H9 (cell line): Measurements from ENCODE around the gene BST2. TPM values are rescaled to one million over a fixed set of nuclear protein-coding genes. Genes with fewer than 3 reads are reported as not detected.

Experiments used
- DNase-seq: peaks from one replicate; pipeline ENCODE4 v3.0.0-alpha.2; 2017
- H2AFZ ChIP-seq: one replicate; pipeline ENCODE4 v1.6.1; 2013; ENCODE audit warnings: mild to moderate bottlenecking, low read length, control low read depth, moderate library complexity
- H2AK5ac ChIP-seq: 2 replicates; pipeline ENCODE4 v1.6.1; 2013; ENCODE audit warnings: low read length, control low read depth, mixed read lengths; ENCODE audit not compliant: insufficient read length
- H2BK120ac ChIP-seq: one replicate; pipeline ENCODE4 v1.6.1; 2013; ENCODE audit warnings: low read depth, mild to moderate bottlenecking, low read length, control low read depth, inconsistent platforms; ENCODE audit not compliant: poor library complexity, severe bottlenecking
- H2BK12ac ChIP-seq: 2 replicates; pipeline ENCODE4 v1.6.1; 2013; ENCODE audit warnings: low read length, control low read depth, mixed read lengths, low read depth; ENCODE audit not compliant: insufficient read length
- H2BK15ac ChIP-seq: 2 replicates; pipeline ENCODE4 v1.6.1; 2013; ENCODE audit warnings: low read depth, low read length, control low read depth
- H2BK20ac ChIP-seq: one replicate; pipeline ENCODE4 v1.6.1; 2013; ENCODE audit warnings: low read depth, mild to moderate bottlenecking, low read length, control low read depth, inconsistent platforms; ENCODE audit not compliant: poor library complexity, severe bottlenecking
- H2BK5ac ChIP-seq: 2 replicates; pipeline ENCODE4 v1.6.1; 2013; ENCODE audit warnings: low read length, control low read depth, mixed read lengths; ENCODE audit not compliant: insufficient read length
- H3K14ac ChIP-seq: 2 replicates; pipeline ENCODE4 v1.6.1; 2013; ENCODE audit warnings: low read length, control low read depth; ENCODE audit not compliant: insufficient read depth
- H3K18ac ChIP-seq: 2 replicates; pipeline ENCODE4 v1.6.1; 2013; ENCODE audit warnings: low read depth, mild to moderate bottlenecking, mixed read lengths, low read length, control low read depth; ENCODE audit not compliant: insufficient read length
- H3K23ac ChIP-seq: 2 replicates; pipeline ENCODE4 v1.6.1; 2013; ENCODE audit warnings: low read length, control low read depth, mixed read lengths, low read depth; ENCODE audit not compliant: insufficient read length
- H3K23me2 ChIP-seq: 2 replicates; pipeline ENCODE4 v1.6.1; 2013; ENCODE audit warnings: low read depth, mild to moderate bottlenecking, mixed read lengths, low read length, control low read depth; ENCODE audit not compliant: insufficient read length, poor library complexity, severe bottlenecking
- H3K27ac ChIP-seq: 2 replicates; pipeline ENCODE4 v1.5.1; 2013; ENCODE audit warnings: low read length, control low read depth, mixed read lengths, low read depth; ENCODE audit not compliant: insufficient read length
- H3K27me3 ChIP-seq: 2 replicates; pipeline ENCODE4 v1.6.1; 2013; ENCODE audit warnings: low read length, control low read depth, inconsistent platforms; ENCODE audit not compliant: insufficient read depth
- H3K4ac ChIP-seq: 2 replicates; pipeline ENCODE4 v1.6.1; 2013; ENCODE audit warnings: low read depth, mild to moderate bottlenecking, control low read depth, inconsistent platforms, low read length, moderate library complexity
- H3K4me1 ChIP-seq: 2 replicates; pipeline ENCODE4 v1.6.1; 2013; ENCODE audit warnings: low read length, control low read depth, inconsistent platforms; ENCODE audit not compliant: insufficient read depth
- H3K4me2 ChIP-seq: 2 replicates; pipeline ENCODE4 v1.6.1; 2013; ENCODE audit warnings: low read length, control low read depth, mixed read lengths; ENCODE audit not compliant: insufficient read length, insufficient read depth
- H3K56ac ChIP-seq: 2 replicates; pipeline ENCODE4 v1.6.1; 2013; ENCODE audit warnings: low read depth, mild to moderate bottlenecking, mixed read lengths, low read length, control low read depth; ENCODE audit not compliant: insufficient read length
- H3K79me1 ChIP-seq: 2 replicates; pipeline ENCODE4 v1.6.1; 2013; ENCODE audit warnings: low read depth, mild to moderate bottlenecking, moderate library complexity, low read length, control low read depth, inconsistent platforms; ENCODE audit not compliant: insufficient read depth, poor library complexity, severe bottlenecking
- H3K79me2 ChIP-seq: 2 replicates; pipeline ENCODE4 v1.6.1; 2013; ENCODE audit warnings: low read length, control low read depth, inconsistent platforms; ENCODE audit not compliant: insufficient read depth
- H3K9ac ChIP-seq: 2 replicates; pipeline ENCODE4 v1.6.1; 2013; ENCODE audit warnings: low read length, control low read depth, mixed read lengths; ENCODE audit not compliant: insufficient read length; ENCODE audit errors: extremely low read depth
- H3K9me3 ChIP-seq: one replicate; pipeline ENCODE4 v1.6.1; 2013; ENCODE audit warnings: low read depth, low read length, inconsistent platforms; ENCODE audit not compliant: control insufficient read depth
- H3T11ph ChIP-seq: one replicate; pipeline ENCODE4 v1.6.1; 2013; ENCODE audit warnings: mild to moderate bottlenecking, low read length, control low read depth, inconsistent platforms
- H4K20me1 ChIP-seq: one replicate; pipeline ENCODE4 v1.6.1; 2013; ENCODE audit not compliant: control insufficient read depth, insufficient read length, insufficient read depth
- H4K5ac ChIP-seq: 2 replicates; pipeline ENCODE4 v1.6.1; 2013; ENCODE audit warnings: low read depth, mild to moderate bottlenecking, mixed read lengths, low read length, control low read depth; ENCODE audit not compliant: insufficient read length
- H4K8ac ChIP-seq: replicated peaks from 2 replicates; pipeline ENCODE4 v1.6.1; 2013; ENCODE audit warnings: low read length, control low read depth, mixed read lengths, low read depth; ENCODE audit not compliant: insufficient read length
- H4K91ac ChIP-seq: 2 replicates; pipeline ENCODE4 v1.6.1; 2013; ENCODE audit warnings: low read depth, mild to moderate bottlenecking, moderate library complexity, mixed read lengths, low read length, control low read depth; ENCODE audit not compliant: insufficient read length
- H3K27ac Mint-ChIP-seq, 3 experiments: 2 replicates in 2 of 3; 3 replicates in 1 of 3; pipeline ENCODE4 v1.8.0; 2020 to 2021; ENCODE audit warnings: mixed read lengths in 3 of 3, mild to moderate bottlenecking in 1 of 3, moderate library complexity in 1 of 3
- H3K27me3 Mint-ChIP-seq: 2 replicates; pipeline ENCODE4 v1.8.0; 2021; ENCODE audit warnings: low read depth, mild to moderate bottlenecking, moderate library complexity, mixed read lengths
- H3K36me3 Mint-ChIP-seq, 3 experiments: 2 replicates in 2 of 3; 3 replicates in 1 of 3; pipeline ENCODE4 v1.8.0; 2020 to 2021; ENCODE audit warnings: low read depth in 3 of 3, mixed read lengths in 3 of 3; ENCODE audit not compliant: insufficient read depth in 1 of 3
- H3K4me1 Mint-ChIP-seq, 2 experiments: 2 replicates each; pipeline ENCODE4 v1.8.0; 2020; ENCODE audit warnings: mixed read lengths in 2 of 2
- H3K4me3 Mint-ChIP-seq, 2 experiments: 2 replicates in 1 of 2; 3 replicates in 1 of 2; pipeline ENCODE4 v1.8.0; 2020 to 2021; ENCODE audit warnings: mild to moderate bottlenecking in 2 of 2, mixed read lengths in 2 of 2, moderate library complexity in 1 of 2
- H3K9me3 Mint-ChIP-seq, 2 experiments: 2 replicates in 1 of 2; 3 replicates in 1 of 2; pipeline ENCODE4 v1.8.0; 2020; ENCODE audit warnings: mild to moderate bottlenecking in 2 of 2, mixed read lengths in 2 of 2, moderate library complexity in 1 of 2
- WGBS: extraction: QIAGEN DNeasy Blood & Tissue Kit; methylation state at CpG from one replicate; pipeline ENCODE4 v1.1.7; 2013; ENCODE audit warnings: missing lambda C conversion rate, low lambda C conversion rate, mixed read lengths; ENCODE audit not compliant: insufficient read length; ENCODE audit errors: extremely low coverage; 5-methylcytosine and 5-hydroxymethylcytosine counted together
- total RNA-seq: library from RNA; stranded (reverse); gene quantifications from 2 replicates; pipeline ENCODE4 v1.2.1, GENCODE V29; 2021
- TF ChIP-seq, protein P1 (sequence below): fragments of 200-600 bp; sonication (generic); conservative IDR thresholded peaks from 3 replicates; pipeline ENCODE4 v1.8.0; 2021; ENCODE audit warnings: antibody characterized with exemption, mild to moderate bottlenecking

Gene BST2
- total RNA-seq, 1 experiment from 2014 or later = 63.3 TPM

DNA sequence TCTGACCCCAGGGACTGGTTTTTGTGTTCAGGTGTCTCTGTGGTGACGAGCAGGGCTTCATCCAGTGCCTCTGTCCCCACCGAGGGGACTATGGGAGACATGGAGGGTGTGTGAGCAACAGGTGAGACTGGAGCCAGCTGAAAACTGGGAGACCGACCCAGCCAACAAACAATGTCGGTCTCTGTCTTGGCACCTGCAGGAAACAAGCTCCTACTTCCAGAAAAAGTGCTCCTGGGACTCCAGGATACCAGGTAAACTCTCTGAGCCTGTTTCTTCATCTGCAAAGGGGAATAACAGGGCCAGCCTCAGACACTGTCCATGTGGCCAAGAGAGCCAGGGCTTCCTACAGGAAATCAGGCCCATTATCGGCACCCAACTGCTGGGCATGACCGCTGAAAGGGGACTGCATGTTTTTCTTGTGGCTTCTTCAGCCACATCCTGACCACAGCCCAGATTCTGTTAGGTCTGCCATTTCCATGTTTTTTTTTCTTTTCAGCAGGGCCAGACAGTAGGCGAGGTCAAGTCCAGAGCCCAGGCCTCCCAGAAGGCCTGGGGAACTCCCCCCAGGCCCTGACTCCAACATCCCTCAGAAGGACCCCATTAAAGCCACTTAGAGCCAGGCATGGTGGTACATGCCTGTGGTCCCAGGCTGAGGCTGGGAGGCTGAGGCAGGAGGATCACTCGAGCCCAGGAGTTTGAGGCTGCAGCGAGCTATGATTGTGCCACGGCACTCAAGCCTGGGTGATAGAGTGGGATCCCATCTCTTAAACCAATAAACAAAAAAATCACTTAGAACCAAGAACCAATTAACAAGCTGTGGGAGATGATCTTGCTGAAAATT is 836 bp upstream of the BST2 start:
- Histone ChIP-seq H3K9me3 (no peaks in the 10 kb centered on the region), H2BK20ac (no peak overlapping the region), H3K79me1 (no peaks in the 10 kb centered on the region), H3K4me1 (peaks cover 7% of the 10 kb centered on the region; the same call in 1 of the 2 replicates), H3K23me2 (peaks cover 15% of the 10 kb centered on the region), H4K5ac (no peak overlapping the region), H3K56ac (no peak overlapping the region), H3K27me3 (no peaks in the 10 kb centered on the region), H2BK12ac (no peak overlapping the region), H3T11ph (no peak overlapping the region), H3K9ac (no peak overlapping the region), H2BK15ac (no peak overlapping the region), H4K20me1 (no peaks in the 10 kb centered on the region), H3K14ac (no peak overlapping the region), H4K91ac (no peak overlapping the region), H4K8ac (no peak overlapping the region), H3K23ac (no peak overlapping the region), H3K79me2 (no peaks in the 10 kb centered on the region; the same call in 1 of the 2 replicates), H3K4ac (no peak overlapping the region), H2BK5ac (no peak overlapping the region), H2AK5ac (no peak overlapping the region), H2BK120ac (no peak overlapping the region), H3K27ac (no peak overlapping the region), H2AFZ (no peak overlapping the region), H3K18ac (no peak overlapping the region), H3K4me2 (peak overlapping the region; percentile 61)
- no CpG with 5 or more reads among the region's 10 CpGs for WGBS
- Mint-ChIP-seq H3K4me3 (peak overlapping the region in 1 of 2 experiments; percentile 94; a peak in 3 of 5 replicates), H3K9me3 (no peaks in the 10 kb centered on the region), H3K36me3 (peaks cover 5 to 22% (median 14%) of the 10 kb centered on the region in 3 experiments; a peak in 6 of 7 replicates), H3K27me3 (no peaks in the 10 kb centered on the region), H3K4me1 (peaks cover 31 to 39% of the 10 kb centered on the region in 2 experiments), H3K27ac (peak overlapping the region in 2 of 3 experiments; percentile 93 to 94; a peak in 5 of 7 replicates)
- TF ChIP-seq, protein P1, sequence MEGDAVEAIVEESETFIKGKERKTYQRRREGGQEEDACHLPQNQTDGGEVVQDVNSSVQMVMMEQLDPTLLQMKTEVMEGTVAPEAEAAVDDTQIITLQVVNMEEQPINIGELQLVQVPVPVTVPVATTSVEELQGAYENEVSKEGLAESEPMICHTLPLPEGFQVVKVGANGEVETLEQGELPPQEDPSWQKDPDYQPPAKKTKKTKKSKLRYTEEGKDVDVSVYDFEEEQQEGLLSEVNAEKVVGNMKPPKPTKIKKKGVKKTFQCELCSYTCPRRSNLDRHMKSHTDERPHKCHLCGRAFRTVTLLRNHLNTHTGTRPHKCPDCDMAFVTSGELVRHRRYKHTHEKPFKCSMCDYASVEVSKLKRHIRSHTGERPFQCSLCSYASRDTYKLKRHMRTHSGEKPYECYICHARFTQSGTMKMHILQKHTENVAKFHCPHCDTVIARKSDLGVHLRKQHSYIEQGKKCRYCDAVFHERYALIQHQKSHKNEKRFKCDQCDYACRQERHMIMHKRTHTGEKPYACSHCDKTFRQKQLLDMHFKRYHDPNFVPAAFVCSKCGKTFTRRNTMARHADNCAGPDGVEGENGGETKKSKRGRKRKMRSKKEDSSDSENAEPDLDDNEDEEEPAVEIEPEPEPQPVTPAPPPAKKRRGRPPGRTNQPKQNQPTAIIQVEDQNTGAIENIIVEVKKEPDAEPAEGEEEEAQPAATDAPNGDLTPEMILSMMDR = no peak
- peak; percentile 49 for DNase-seq
